HG02588 (cell line): ENCODE data around the gene ICAM1.

Source experiments
- ATAC-seq: cut with Tn5 transposase; IDR thresholded peaks from one replicate; pipeline ENCODE4 v1.9.1; 2021; ENCODE audit warnings: mild to moderate bottlenecking, moderate library complexity; ENCODE audit not compliant: unreplicated experiment

The ICAM1 gene

GRCh38 chr19:10292206-10292788 is 21.4 kb downstream of the ICAM1 start:
- peak; percentile 37 for ATAC-seq

- no peak for ATAC-seq
Measured at GRCh38 chr19:10292789-10293636, 22.1 kb downstream of the ICAM1 start.

GRCh38 chr19:10293637-10294367 is 22.9 kb downstream of the ICAM1 start:
- no peak for ATAC-seq

GRCh38 chr19:10294368-10294697 is 23.4 kb downstream of the ICAM1 start:
- no peak for ATAC-seq

- ATAC-seq = no peak
Measured at GRCh38 chr19:10295305-10295846, 24.5 kb downstream of the ICAM1 start.

- no peak for ATAC-seq
Measured at GRCh38 chr19:10295847-10296591, 25.1 kb downstream of the ICAM1 start.

- ATAC-seq = no peak
Measured at GRCh38 chr19:10299545-10300458, 28.9 kb downstream of the ICAM1 start.

- no peak for ATAC-seq
Measured at GRCh38 chr19:10305139-10305806, 34.4 kb downstream of the ICAM1 start.

- ATAC-seq = no peak
Measured at GRCh38 chr19:10306327-10306726, 35.4 kb downstream of the ICAM1 start.

- ATAC-seq = no peak
Measured at GRCh38 chr19:10309423-10309822, 38.5 kb downstream of the ICAM1 start, which contains the start of gene ZGLP1. TSS of gene ZGLP1 (minus strand) at chr19:10309815.

- ATAC-seq = peak; percentile 61
Measured at GRCh38 chr19:10315335-10316214, 44.7 kb downstream of the ICAM1 start, which contains the start of gene FDX2. TSS of gene FDX2 (minus strand) at chr19:10316015. CDS start at chr19:10315996, 19 bp downstream.

GRCh38 chr19:10316229-10317044 is 45.5 kb downstream of the ICAM1 start:
- no peak for ATAC-seq

- no peak for ATAC-seq
Measured at GRCh38 chr19:10317045-10317856, 46.3 kb downstream of the ICAM1 start.

- ATAC-seq = no peak
Measured at GRCh38 chr19:10317857-10318462, 47.0 kb downstream of the ICAM1 start.

- no peak for ATAC-seq
Measured at GRCh38 chr19:10318807-10319682, 48.1 kb downstream of the ICAM1 start.
